K562 (cell line): ENCODE data around the gene NUP188. TPM values are rescaled to one million over a fixed set of nuclear protein-coding genes. Genes with fewer than 3 reads are reported as not detected.

ENCODE experiments used
- CHD1 ChIP-seq: fragments of 200-600 bp; sonication (generic); IDR thresholded peaks from one replicate; pipeline ENCODE4 v1.6.1; 2012; ENCODE audit warnings: mild to moderate bottlenecking, moderate library complexity, low read length, inconsistent platforms
- FOSL1 ChIP-seq: fragments of 200-800 bp; sonication (Bioruptor generic); conservative IDR thresholded peaks from 2 replicates; pipeline ENCODE4 v1.6.1; 2016; ENCODE audit warnings: missing genetic modification characterization, missing compliant biosample characterization
- ILK ChIP-seq: fragments of 450-650 bp; IDR thresholded peaks from 2 replicates; pipeline ENCODE4 v1.6.1; 2016; ENCODE audit warnings: missing genetic modification characterization, low read depth, mild to moderate bottlenecking, missing compliant biosample characterization, moderate library complexity, borderline replicate concordance
- LEF1 ChIP-seq: fragments of 450-650 bp; IDR thresholded peaks from 2 replicates; pipeline ENCODE4 v1.6.1; 2016; ENCODE audit warnings: mild to moderate bottlenecking
- MYBL2 ChIP-seq, 2 experiments: fragments of 450-650 bp in 1 of 2; sonication (generic) in 1 of 2; formaldehyde crosslinking in 1 of 2; IDR thresholded peaks; 2 replicates each; pipeline versions ENCODE4 v1.6.1 to v1.8.1; 2017 to 2022; ENCODE audit warnings: borderline replicate concordance in 1 of 2, inconsistent platforms in 1 of 2, low read depth in 1 of 2, mild to moderate bottlenecking in 1 of 2, missing genetic modification reagents in 1 of 2, moderate library complexity in 1 of 2
- NEUROD1 ChIP-seq: fragments of 150-350 bp; IDR thresholded peaks from 2 replicates; pipeline ENCODE4 v1.6.1; 2014; ENCODE audit warnings: borderline replicate concordance, low read length, low read depth; ENCODE audit not compliant: partially characterized antibody
- POLR2AphosphoS5 ChIP-seq: IDR thresholded peaks from 2 replicates; pipeline ENCODE4 v1.6.1; 2011; ENCODE audit warnings: mild to moderate bottlenecking, low read depth, low read length, moderate library complexity; ENCODE audit not compliant: control insufficient read depth, insufficient read depth
- SRSF1 ChIP-seq: fragments of 200-400 bp; formaldehyde crosslinking; IDR thresholded peaks from 2 replicates; pipeline ENCODE4 v1.6.1; 2017; ENCODE audit warnings: mild to moderate bottlenecking, low read depth, low read length, moderate library complexity
- ZNF3 ChIP-seq: fragments of 250-450 bp; sonication (Bioruptor Pico); IDR thresholded peaks from 2 replicates; pipeline ENCODE4 v1.5.0; 2021; ENCODE audit warnings: mild to moderate bottlenecking, moderate library complexity
- ZNF436 ChIP-seq: fragments of 250-450, 450-650 bp; sonication (Bioruptor Pico); formaldehyde crosslinking; IDR thresholded peaks from 2 replicates; pipeline ENCODE4 v1.7.0; 2020; ENCODE audit warnings: mild to moderate bottlenecking
- ZNF644 ChIP-seq: fragments of 200-800 bp; sonication (Bioruptor generic); IDR thresholded peaks from 2 replicates; pipeline ENCODE4 v1.6.1; 2016; ENCODE audit warnings: low read depth, missing genetic modification characterization, missing compliant biosample characterization
- polyA plus RNA-seq, 8 experiments: library from polyadenylated mRNA; depleted of rRNA in 4 of 8; stranded (reverse) in 5 of 8; unstranded in 3 of 8; fragments of >200 nt; fragmentation: Nextera tagmentation in 2 of 8; fragmentation: Illumina TruSeq in 1 of 8; extraction: Ambion mirVana in 2 of 8; extraction: Trizol in 1 of 8; gene quantifications; 2 replicates each; pipeline versions ENCODE4 v1.2.1 to v1.2.3, GENCODE V29; 2011 to 2014; ENCODE audit warnings: inconsistent platforms in 1 of 8, missing spikeins in 1 of 8
- total RNA-seq, 7 experiments: library from RNA; depleted of rRNA in 6 of 7; stranded (reverse); fragments of >200 nt in 6 of 7; fragmentation: Illumina TruSeq in 2 of 7; extraction: Trizol in 2 of 7; gene quantifications; 2 replicates each; pipeline versions ENCODE4 v1.2.1 to v1.2.3, GENCODE V29; 2011 to 2021; ENCODE audit warnings: low replicate concordance in 1 of 7
- TF ChIP-seq, protein P1 (sequence below), 2 experiments: fragments of 450-650 bp; IDR thresholded peaks; 2 replicates each; pipeline ENCODE4 v1.6.1; 2016; ENCODE audit warnings: mild to moderate bottlenecking in 2 of 2, borderline replicate concordance in 1 of 2, low read depth in 1 of 2, moderate library complexity in 1 of 2
- TF ChIP-seq, protein P2 (sequence below): IDR thresholded peaks from 2 replicates; pipeline ENCODE4 v1.6.1; 2016; ENCODE audit warnings: missing genetic modification characterization, missing compliant biosample characterization
- TF ChIP-seq, protein P3 (sequence below): fragments of 450-650 bp; IDR thresholded peaks from 2 replicates; pipeline ENCODE4 v1.6.1; 2016; ENCODE audit warnings: borderline replicate concordance

NUP188 gene
- total and polyA plus RNA-seq, 9 of the 15 experiments (the other 6 are each of a cell fraction or from before 2014, with no cell fraction given) = 11.7 to 135 (median 70.6) TPM

DNA sequence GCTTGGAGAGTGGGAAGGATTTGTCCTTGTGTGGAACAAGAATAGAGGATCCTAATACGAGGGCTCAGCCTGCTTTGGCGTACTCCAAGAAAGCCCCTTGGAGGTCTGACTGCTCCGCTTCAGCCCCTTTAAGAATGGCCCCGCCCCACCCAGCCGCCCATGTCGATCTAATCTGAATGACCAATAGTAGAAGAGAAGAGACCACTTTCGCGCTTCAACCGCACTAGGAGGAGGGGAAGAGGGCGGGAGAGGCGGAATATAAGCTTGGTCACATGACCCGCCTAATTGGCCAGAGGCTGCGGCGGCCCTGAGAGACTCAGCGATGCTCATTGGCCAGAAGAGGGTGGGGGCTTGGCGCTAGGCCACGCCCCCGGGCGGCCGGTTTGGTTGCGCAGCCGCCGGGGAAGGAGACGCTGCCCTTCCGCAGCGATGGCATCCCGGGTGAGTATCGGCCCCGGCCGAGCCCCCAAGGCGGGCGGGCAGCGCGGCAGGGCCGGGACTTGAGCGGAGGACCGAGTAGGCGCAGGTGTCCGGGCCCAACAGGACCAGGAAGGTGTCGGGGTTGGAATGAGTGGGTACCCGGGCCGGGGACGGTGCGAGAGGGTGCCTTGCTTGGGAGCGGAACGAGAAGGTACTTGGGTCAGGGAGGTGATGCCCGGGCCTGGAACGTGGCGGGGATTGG is 88.9 kb downstream of the NUP188 start, which contains the start of gene MIGA2 (continued):
- TF ChIP-seq, protein P1, sequence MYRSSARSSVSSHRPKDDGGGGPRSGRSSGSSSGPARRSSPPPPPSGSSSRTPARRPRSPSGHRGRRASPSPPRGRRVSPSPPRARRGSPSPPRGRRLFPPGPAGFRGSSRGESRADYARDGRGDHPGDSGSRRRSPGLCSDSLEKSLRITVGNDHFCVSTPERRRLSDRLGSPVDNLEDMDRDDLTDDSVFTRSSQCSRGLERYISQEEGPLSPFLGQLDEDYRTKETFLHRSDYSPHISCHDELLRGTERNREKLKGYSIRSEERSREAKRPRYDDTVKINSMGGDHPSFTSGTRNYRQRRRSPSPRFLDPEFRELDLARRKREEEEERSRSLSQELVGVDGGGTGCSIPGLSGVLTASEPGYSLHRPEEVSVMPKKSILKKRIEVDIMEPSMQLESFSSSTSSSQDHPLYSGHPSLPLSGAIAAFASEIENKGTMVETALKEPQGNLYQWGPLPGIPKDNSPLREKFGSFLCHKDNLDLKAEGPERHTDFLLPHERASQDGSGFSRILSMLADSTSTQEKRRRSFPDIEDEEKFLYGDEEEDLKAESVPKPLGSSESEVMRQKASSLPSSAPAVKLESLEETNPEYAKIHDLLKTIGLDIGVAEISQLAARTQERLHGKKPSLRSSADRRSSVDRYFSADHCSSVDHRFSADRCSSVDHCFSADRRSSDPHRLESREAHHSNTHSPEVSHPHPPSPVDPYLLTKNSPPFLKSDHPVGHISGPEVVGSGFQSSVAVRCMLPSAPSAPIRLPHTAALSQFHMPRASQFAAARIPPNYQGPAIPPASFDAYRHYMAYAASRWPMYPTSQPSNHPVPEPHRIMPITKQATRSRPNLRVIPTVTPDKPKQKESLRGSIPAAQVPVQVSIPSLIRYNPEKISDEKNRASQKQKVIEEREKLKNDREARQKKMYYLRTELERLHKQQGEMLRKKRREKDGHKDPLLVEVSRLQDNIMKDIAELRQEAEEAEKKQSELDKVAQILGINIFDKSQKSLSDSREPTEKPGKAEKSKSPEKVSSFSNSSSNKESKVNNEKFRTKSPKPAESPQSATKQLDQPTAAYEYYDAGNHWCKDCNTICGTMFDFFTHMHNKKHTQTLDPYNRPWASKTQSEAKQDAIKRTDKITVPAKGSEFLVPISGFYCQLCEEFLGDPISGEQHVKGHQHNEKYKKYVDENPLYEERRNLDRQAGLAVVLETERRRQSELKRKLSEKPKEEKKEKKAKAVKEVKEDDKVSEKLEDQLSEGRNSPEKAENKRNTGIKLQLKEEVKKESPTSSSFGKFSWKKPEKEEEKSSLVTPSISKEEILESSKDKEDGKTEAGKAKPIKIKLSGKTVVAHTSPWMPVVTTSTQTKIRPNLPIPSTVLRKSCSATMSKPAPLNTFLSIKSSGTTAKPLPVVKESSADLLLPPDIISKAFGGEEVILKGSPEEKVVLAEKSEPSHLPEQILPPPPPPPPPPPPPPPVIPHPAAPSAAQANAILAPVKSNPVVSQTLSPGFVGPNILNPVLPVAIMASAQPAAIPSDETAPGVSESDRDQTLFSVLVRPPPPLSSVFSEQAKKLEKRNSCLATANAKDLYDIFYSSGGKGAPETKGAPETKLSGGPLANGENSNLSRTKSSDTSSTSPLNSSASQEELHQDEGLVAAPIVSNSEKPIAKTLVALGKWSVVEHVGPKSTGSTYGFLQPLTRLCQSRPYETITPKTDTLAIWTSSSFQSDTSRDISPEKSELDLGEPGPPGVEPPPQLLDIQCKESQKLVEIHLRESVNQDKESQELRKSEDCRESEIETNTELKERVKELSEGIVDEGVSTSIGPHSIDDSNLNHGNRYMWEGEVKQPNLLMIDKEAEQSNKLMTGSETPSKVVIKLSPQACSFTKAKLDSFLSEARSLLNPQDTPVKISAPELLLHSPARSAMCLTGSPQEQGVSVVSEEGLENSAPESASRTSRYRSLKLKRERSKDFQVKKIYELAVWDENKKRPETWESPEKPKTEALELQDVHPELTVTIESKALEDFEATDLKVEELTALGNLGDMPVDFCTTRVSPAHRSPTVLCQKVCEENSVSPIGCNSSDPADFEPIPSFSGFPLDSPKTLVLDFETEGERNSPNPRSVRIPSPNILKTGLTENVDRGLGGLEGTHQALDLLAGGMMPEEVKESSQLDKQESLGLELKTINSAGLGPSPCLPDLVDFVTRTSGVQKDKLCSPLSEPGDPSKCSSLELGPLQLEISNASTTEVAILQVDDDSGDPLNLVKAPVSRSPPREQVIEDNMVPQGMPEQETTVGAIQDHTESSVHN (IDR thresholded peaks at IDR 0.05; ENCODE audit: borderline replicate concordance in 1 of 2, low read depth in 1 of 2) = no peak
- TF ChIP-seq ZNF644 (tag) = no peak
- no peak for TF ChIP-seq NEUROD1
- TF ChIP-seq, protein P2, sequence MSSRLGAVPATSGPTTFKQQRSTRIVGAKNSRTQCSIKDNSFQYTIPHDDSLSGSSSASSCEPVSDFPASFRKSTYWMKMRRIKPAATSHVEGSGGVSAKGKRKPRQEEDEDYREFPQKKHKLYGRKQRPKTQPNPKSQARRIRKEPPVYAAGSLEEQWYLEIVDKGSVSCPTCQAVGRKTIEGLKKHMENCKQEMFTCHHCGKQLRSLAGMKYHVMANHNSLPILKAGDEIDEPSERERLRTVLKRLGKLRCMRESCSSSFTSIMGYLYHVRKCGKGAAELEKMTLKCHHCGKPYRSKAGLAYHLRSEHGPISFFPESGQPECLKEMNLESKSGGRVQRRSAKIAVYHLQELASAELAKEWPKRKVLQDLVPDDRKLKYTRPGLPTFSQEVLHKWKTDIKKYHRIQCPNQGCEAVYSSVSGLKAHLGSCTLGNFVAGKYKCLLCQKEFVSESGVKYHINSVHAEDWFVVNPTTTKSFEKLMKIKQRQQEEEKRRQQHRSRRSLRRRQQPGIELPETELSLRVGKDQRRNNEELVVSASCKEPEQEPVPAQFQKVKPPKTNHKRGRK = no peak
- peak; percentile 56; the same call in 1 of the 2 replicates for TF ChIP-seq POLR2AphosphoS5
- TF ChIP-seq SRSF1 = no peak
- TF ChIP-seq CHD1 = no peak
- TF ChIP-seq, protein P3, sequence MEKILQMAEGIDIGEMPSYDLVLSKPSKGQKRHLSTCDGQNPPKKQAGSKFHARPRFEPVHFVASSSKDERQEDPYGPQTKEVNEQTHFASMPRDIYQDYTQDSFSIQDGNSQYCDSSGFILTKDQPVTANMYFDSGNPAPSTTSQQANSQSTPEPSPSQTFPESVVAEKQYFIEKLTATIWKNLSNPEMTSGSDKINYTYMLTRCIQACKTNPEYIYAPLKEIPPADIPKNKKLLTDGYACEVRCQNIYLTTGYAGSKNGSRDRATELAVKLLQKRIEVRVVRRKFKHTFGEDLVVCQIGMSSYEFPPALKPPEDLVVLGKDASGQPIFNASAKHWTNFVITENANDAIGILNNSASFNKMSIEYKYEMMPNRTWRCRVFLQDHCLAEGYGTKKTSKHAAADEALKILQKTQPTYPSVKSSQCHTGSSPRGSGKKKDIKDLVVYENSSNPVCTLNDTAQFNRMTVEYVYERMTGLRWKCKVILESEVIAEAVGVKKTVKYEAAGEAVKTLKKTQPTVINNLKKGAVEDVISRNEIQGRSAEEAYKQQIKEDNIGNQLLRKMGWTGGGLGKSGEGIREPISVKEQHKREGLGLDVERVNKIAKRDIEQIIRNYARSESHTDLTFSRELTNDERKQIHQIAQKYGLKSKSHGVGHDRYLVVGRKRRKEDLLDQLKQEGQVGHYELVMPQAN = no peak
- no peak for TF ChIP-seq LEF1
- no peak for TF ChIP-seq ZNF436 (CRISPR knock-in tag)
- no peak for TF ChIP-seq ILK (tag)
- no peak for TF ChIP-seq ZNF3
- TF ChIP-seq FOSL1 (tag) = no peak
- TF ChIP-seq MYBL2 (IDR thresholded peaks at IDR 0.05; ENCODE audit: low read depth) = no peak
- no peak for TF ChIP-seq MYBL2 (CRISPR knock-in tag; IDR thresholded peaks at IDR 0.05; ENCODE audit: borderline replicate concordance)
